H9 (cell line): ENCODE results near the gene HSPA1L. TPM values are rescaled to one million over a fixed set of nuclear protein-coding genes. Genes with fewer than 3 reads are reported as not detected.
"Not testable (repeated sequence)": the region's sequence is repeated elsewhere in the genome, so short reads cannot be mapped to it uniquely, and the experiment has no call there.

ENCODE experiments used
- DNase-seq: peaks from one replicate; pipeline ENCODE4 v3.0.0-alpha.2; 2017
- H2AFZ ChIP-seq: one replicate; pipeline ENCODE4 v1.6.1; 2013; ENCODE audit warnings: mild to moderate bottlenecking, low read length, control low read depth, moderate library complexity
- H2AK5ac ChIP-seq: 2 replicates; pipeline ENCODE4 v1.6.1; 2013; ENCODE audit warnings: low read length, control low read depth, mixed read lengths; ENCODE audit not compliant: insufficient read length
- H2BK120ac ChIP-seq: one replicate; pipeline ENCODE4 v1.6.1; 2013; ENCODE audit warnings: low read depth, mild to moderate bottlenecking, low read length, control low read depth, inconsistent platforms; ENCODE audit not compliant: poor library complexity, severe bottlenecking
- H2BK12ac ChIP-seq: 2 replicates; pipeline ENCODE4 v1.6.1; 2013; ENCODE audit warnings: low read length, control low read depth, mixed read lengths, low read depth; ENCODE audit not compliant: insufficient read length
- H2BK15ac ChIP-seq: 2 replicates; pipeline ENCODE4 v1.6.1; 2013; ENCODE audit warnings: low read depth, low read length, control low read depth
- H2BK20ac ChIP-seq: one replicate; pipeline ENCODE4 v1.6.1; 2013; ENCODE audit warnings: low read depth, mild to moderate bottlenecking, low read length, control low read depth, inconsistent platforms; ENCODE audit not compliant: poor library complexity, severe bottlenecking
- H2BK5ac ChIP-seq: 2 replicates; pipeline ENCODE4 v1.6.1; 2013; ENCODE audit warnings: low read length, control low read depth, mixed read lengths; ENCODE audit not compliant: insufficient read length
- H3K14ac ChIP-seq: 2 replicates; pipeline ENCODE4 v1.6.1; 2013; ENCODE audit warnings: low read length, control low read depth; ENCODE audit not compliant: insufficient read depth
- H3K18ac ChIP-seq: 2 replicates; pipeline ENCODE4 v1.6.1; 2013; ENCODE audit warnings: low read depth, mild to moderate bottlenecking, mixed read lengths, low read length, control low read depth; ENCODE audit not compliant: insufficient read length
- H3K23ac ChIP-seq: 2 replicates; pipeline ENCODE4 v1.6.1; 2013; ENCODE audit warnings: low read length, control low read depth, mixed read lengths, low read depth; ENCODE audit not compliant: insufficient read length
- H3K23me2 ChIP-seq: 2 replicates; pipeline ENCODE4 v1.6.1; 2013; ENCODE audit warnings: low read depth, mild to moderate bottlenecking, mixed read lengths, low read length, control low read depth; ENCODE audit not compliant: insufficient read length, poor library complexity, severe bottlenecking
- H3K27ac ChIP-seq: 2 replicates; pipeline ENCODE4 v1.5.1; 2013; ENCODE audit warnings: low read length, control low read depth, mixed read lengths, low read depth; ENCODE audit not compliant: insufficient read length
- H3K27me3 ChIP-seq: 2 replicates; pipeline ENCODE4 v1.6.1; 2013; ENCODE audit warnings: low read length, control low read depth, inconsistent platforms; ENCODE audit not compliant: insufficient read depth
- H3K4ac ChIP-seq: 2 replicates; pipeline ENCODE4 v1.6.1; 2013; ENCODE audit warnings: low read depth, mild to moderate bottlenecking, control low read depth, inconsistent platforms, low read length, moderate library complexity
- H3K4me1 ChIP-seq: 2 replicates; pipeline ENCODE4 v1.6.1; 2013; ENCODE audit warnings: low read length, control low read depth, inconsistent platforms; ENCODE audit not compliant: insufficient read depth
- H3K4me2 ChIP-seq: 2 replicates; pipeline ENCODE4 v1.6.1; 2013; ENCODE audit warnings: low read length, control low read depth, mixed read lengths; ENCODE audit not compliant: insufficient read length, insufficient read depth
- H3K56ac ChIP-seq: 2 replicates; pipeline ENCODE4 v1.6.1; 2013; ENCODE audit warnings: low read depth, mild to moderate bottlenecking, mixed read lengths, low read length, control low read depth; ENCODE audit not compliant: insufficient read length
- H3K79me1 ChIP-seq: 2 replicates; pipeline ENCODE4 v1.6.1; 2013; ENCODE audit warnings: low read depth, mild to moderate bottlenecking, moderate library complexity, low read length, control low read depth, inconsistent platforms; ENCODE audit not compliant: insufficient read depth, poor library complexity, severe bottlenecking
- H3K79me2 ChIP-seq: 2 replicates; pipeline ENCODE4 v1.6.1; 2013; ENCODE audit warnings: low read length, control low read depth, inconsistent platforms; ENCODE audit not compliant: insufficient read depth
- H3K9ac ChIP-seq: 2 replicates; pipeline ENCODE4 v1.6.1; 2013; ENCODE audit warnings: low read length, control low read depth, mixed read lengths; ENCODE audit not compliant: insufficient read length; ENCODE audit errors: extremely low read depth
- H3K9me3 ChIP-seq: one replicate; pipeline ENCODE4 v1.6.1; 2013; ENCODE audit warnings: low read depth, low read length, inconsistent platforms; ENCODE audit not compliant: control insufficient read depth
- H3T11ph ChIP-seq: one replicate; pipeline ENCODE4 v1.6.1; 2013; ENCODE audit warnings: mild to moderate bottlenecking, low read length, control low read depth, inconsistent platforms
- H4K20me1 ChIP-seq: one replicate; pipeline ENCODE4 v1.6.1; 2013; ENCODE audit not compliant: control insufficient read depth, insufficient read length, insufficient read depth
- H4K5ac ChIP-seq: 2 replicates; pipeline ENCODE4 v1.6.1; 2013; ENCODE audit warnings: low read depth, mild to moderate bottlenecking, mixed read lengths, low read length, control low read depth; ENCODE audit not compliant: insufficient read length
- H4K8ac ChIP-seq: replicated peaks from 2 replicates; pipeline ENCODE4 v1.6.1; 2013; ENCODE audit warnings: low read length, control low read depth, mixed read lengths, low read depth; ENCODE audit not compliant: insufficient read length
- H4K91ac ChIP-seq: 2 replicates; pipeline ENCODE4 v1.6.1; 2013; ENCODE audit warnings: low read depth, mild to moderate bottlenecking, moderate library complexity, mixed read lengths, low read length, control low read depth; ENCODE audit not compliant: insufficient read length
- H3K27ac Mint-ChIP-seq, 3 experiments: 2 replicates in 2 of 3; 3 replicates in 1 of 3; pipeline ENCODE4 v1.8.0; 2020 to 2021; ENCODE audit warnings: mixed read lengths in 3 of 3, mild to moderate bottlenecking in 1 of 3, moderate library complexity in 1 of 3
- H3K27me3 Mint-ChIP-seq: 2 replicates; pipeline ENCODE4 v1.8.0; 2021; ENCODE audit warnings: low read depth, mild to moderate bottlenecking, moderate library complexity, mixed read lengths
- H3K36me3 Mint-ChIP-seq, 3 experiments: 2 replicates in 2 of 3; 3 replicates in 1 of 3; pipeline ENCODE4 v1.8.0; 2020 to 2021; ENCODE audit warnings: low read depth in 3 of 3, mixed read lengths in 3 of 3; ENCODE audit not compliant: insufficient read depth in 1 of 3
- H3K4me1 Mint-ChIP-seq, 2 experiments: 2 replicates each; pipeline ENCODE4 v1.8.0; 2020; ENCODE audit warnings: mixed read lengths in 2 of 2
- H3K4me3 Mint-ChIP-seq, 2 experiments: 2 replicates in 1 of 2; 3 replicates in 1 of 2; pipeline ENCODE4 v1.8.0; 2020 to 2021; ENCODE audit warnings: mild to moderate bottlenecking in 2 of 2, mixed read lengths in 2 of 2, moderate library complexity in 1 of 2
- H3K9me3 Mint-ChIP-seq, 2 experiments: 2 replicates in 1 of 2; 3 replicates in 1 of 2; pipeline ENCODE4 v1.8.0; 2020; ENCODE audit warnings: mild to moderate bottlenecking in 2 of 2, mixed read lengths in 2 of 2, moderate library complexity in 1 of 2
- CTCF ChIP-seq: fragments of 200-600 bp; sonication (generic); conservative IDR thresholded peaks from 3 replicates; pipeline ENCODE4 v1.8.0; 2021; ENCODE audit warnings: antibody characterized with exemption, mild to moderate bottlenecking
- WGBS: extraction: QIAGEN DNeasy Blood & Tissue Kit; methylation state at CpG from one replicate; pipeline ENCODE4 v1.1.7; 2013; ENCODE audit warnings: missing lambda C conversion rate, low lambda C conversion rate, mixed read lengths; ENCODE audit not compliant: insufficient read length; ENCODE audit errors: extremely low coverage; 5-methylcytosine and 5-hydroxymethylcytosine counted together
- total RNA-seq: library from RNA; stranded (reverse); gene quantifications from 2 replicates; pipeline ENCODE4 v1.2.1, GENCODE V29; 2021

Gene HSPA1L
- total RNA-seq, 1 experiment from 2014 or later = 2.5 TPM

- Mint-ChIP-seq H3K4me3 (peak overlapping the region; percentile 98), H3K4me1 (peaks cover 10% of the 10 kb centered on the region in 2 experiments), H3K36me3 (peaks cover 19 to 59% (median 50%) of the 10 kb centered on the region in 3 experiments), H3K9me3 (no peaks in the 10 kb centered on the region), H3K27me3 (no peaks in the 10 kb centered on the region), H3K27ac (peak overlapping the region in 2 of 3 experiments; percentile 10 to 63; a peak in 1 of 7 replicates)
- H4K8ac ChIP-seq = no peak overlapping the region
- H3K14ac ChIP-seq = no peak overlapping the region
- H3K23me2 ChIP-seq = peaks cover 3% of the 10 kb centered on the region
- H3K4me2 ChIP-seq = peak overlapping the region; percentile 77
- H3K56ac ChIP-seq = no peak overlapping the region
- H2AK5ac ChIP-seq = no peak overlapping the region
- no peak overlapping the region for H3K23ac ChIP-seq
- no peak overlapping the region for H2AFZ ChIP-seq
- H3K9me3 ChIP-seq = no peaks in the 10 kb centered on the region
- H3K18ac ChIP-seq = no peak overlapping the region
- H3K27ac ChIP-seq = no peak overlapping the region
- no peak overlapping the region for H4K5ac ChIP-seq
- H2BK15ac ChIP-seq = no peak overlapping the region
- H3K4me1 ChIP-seq = no peaks in the 10 kb centered on the region
- DNase-seq = no peak
- peak overlapping the region; percentile 72 for H3K9ac ChIP-seq
- no peak overlapping the region for H3K4ac ChIP-seq
- no peak for TF ChIP-seq CTCF
- no peaks in the 10 kb centered on the region for H4K20me1 ChIP-seq
- H3T11ph ChIP-seq = no peak overlapping the region
- WGBS = no CpG with 5 or more reads among the region's 7 CpGs
- H2BK20ac ChIP-seq = no peak overlapping the region
- no peak overlapping the region for H2BK120ac ChIP-seq
- no peak overlapping the region for H2BK12ac ChIP-seq
- no peak overlapping the region for H2BK5ac ChIP-seq
- no peaks in the 10 kb centered on the region for H3K27me3 ChIP-seq
- no peak overlapping the region for H4K91ac ChIP-seq
- H3K79me1 ChIP-seq = no peaks in the 10 kb centered on the region
- H3K79me2 ChIP-seq = peaks cover 2% of the 10 kb centered on the region; the same call in 1 of the 2 replicates
These were observed 20.7 kb downstream of the HSPA1L start for GRCh38 chr6:31794294-31794865.

DNA sequence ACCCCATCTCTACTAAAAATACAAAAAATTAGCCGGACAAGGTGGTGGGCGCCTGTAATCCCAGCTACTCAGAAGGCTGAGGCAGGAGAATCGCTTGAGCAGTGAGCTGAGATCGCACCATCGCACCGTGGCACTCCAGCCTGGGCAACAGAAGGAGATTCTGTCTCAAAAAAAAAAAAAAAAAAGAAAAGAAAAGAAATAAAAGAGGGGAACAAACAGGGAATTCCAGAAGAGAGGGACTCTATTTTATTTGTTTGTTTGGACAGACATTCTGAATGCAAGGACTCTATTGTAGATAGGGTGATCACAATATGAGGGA is 21.2 kb downstream of the HSPA1L start:
- H2BK20ac ChIP-seq, DNase-seq, H3K4ac ChIP-seq, H3K9me3 ChIP-seq, H2BK120ac ChIP-seq, H3K56ac ChIP-seq, H2BK12ac ChIP-seq, H4K20me1 ChIP-seq, H2BK5ac ChIP-seq, H3K27ac ChIP-seq, H3K23ac ChIP-seq, H4K91ac ChIP-seq, H4K8ac ChIP-seq, H3K27me3 ChIP-seq, H4K5ac ChIP-seq, H3K27ac Mint-ChIP-seq, H2AFZ ChIP-seq, H3K4me1 Mint-ChIP-seq, H3K79me2 ChIP-seq, H3K18ac ChIP-seq, H3K23me2 ChIP-seq, H3K9me3 Mint-ChIP-seq, H3K14ac ChIP-seq, H2BK15ac ChIP-seq, H3T11ph ChIP-seq, H3K79me1 ChIP-seq, H3K27me3 Mint-ChIP-seq, H3K4me1 ChIP-seq, H2AK5ac ChIP-seq: not testable (repeated sequence)
- no CpG with 5 or more reads among the region's 6 CpGs for WGBS
- Histone ChIP-seq H3K4me2 (peak overlapping the region; percentile 77), H3K9ac (peak overlapping the region; percentile 26)
- peaks cover 19 to 61% (median 53%) of the 10 kb centered on the region in 3 experiments for H3K36me3 Mint-ChIP-seq
- peak overlapping the region; percentile 98 for H3K4me3 Mint-ChIP-seq
